OCI-LY1 (cell line): ENCODE data around the gene SVOPL.

ENCODE experiments used
- CTCF ChIP-seq: fragments of 200-600 bp; sonication (generic), shearing (Covaris generic); IDR thresholded peaks from 2 replicates; pipeline ENCODE4 v1.5.1; 2017; ENCODE audit warnings: mild to moderate bottlenecking, antibody characterized with exemption, low read length, moderate library complexity, mixed read lengths
- EZH2 ChIP-seq: fragments of 200-600 bp; sonication (generic), shearing (Covaris generic); IDR thresholded peaks from 2 replicates; pipeline ENCODE4 v1.8.0; 2017; ENCODE audit warnings: borderline replicate concordance, mixed run types, mild to moderate bottlenecking, antibody characterized with exemption, low read length, moderate library complexity, mixed read lengths

- TF ChIP-seq EZH2 (no peak), CTCF (no peak)
Observed at GRCh38 chr7:138565451-138566114, 135.6 kb downstream of the SVOPL start.
